Parathyroid adenoma (tissue), 2 donors: ENCODE results near the gene ZNF879.

Experiments
- H2AFZ ChIP-seq: fragments of 300-600 bp; sonication (generic); one replicate; pipeline ENCODE4 v1.7.0; 2017; ENCODE audit warnings: antibody characterized with exemption, mild to moderate bottlenecking
- H3K27ac ChIP-seq: fragments of 300-600 bp; sonication (generic); one replicate; pipeline ENCODE4 v1.7.0; 2017
- H3K27me3 ChIP-seq: fragments of 300-600 bp; sonication (generic); one replicate; pipeline ENCODE4 v1.7.0; 2017; ENCODE audit warnings: low read length; ENCODE audit not compliant: control insufficient read depth, insufficient read depth
- H3K36me3 ChIP-seq: fragments of 300-600 bp; sonication (generic); one replicate; pipeline ENCODE4 v1.7.0; 2017; ENCODE audit warnings: low read length; ENCODE audit not compliant: control insufficient read depth, insufficient read depth
- H3K4me1 ChIP-seq: fragments of 300-600 bp; sonication (generic); one replicate; pipeline ENCODE4 v1.7.0; 2017; ENCODE audit warnings: control low read depth
- H3K4me2 ChIP-seq: fragments of 300-600 bp; sonication (generic); one replicate; pipeline ENCODE4 v1.7.0; 2017; ENCODE audit warnings: low read length
- H3K4me3 ChIP-seq: fragments of 300-600 bp; sonication (generic); one replicate; pipeline ENCODE4 v1.7.0; 2017; ENCODE audit warnings: low read depth, low read length
- H3K79me2 ChIP-seq: fragments of 300-600 bp; sonication (generic); one replicate; pipeline ENCODE4 v1.7.0; 2017; ENCODE audit warnings: control low read depth
- H3K9ac ChIP-seq: fragments of 300-600 bp; sonication (generic); one replicate; pipeline ENCODE4 v1.7.0; 2017; ENCODE audit warnings: mild to moderate bottlenecking
- H3K9me3 ChIP-seq: fragments of 300-600 bp; sonication (generic); one replicate; pipeline ENCODE4 v1.7.0; 2017; ENCODE audit warnings: low read length; ENCODE audit not compliant: control insufficient read depth
- TF ChIP-seq, protein P1 (sequence below): fragments of 300-600 bp; sonication (generic); IDR thresholded peaks from one replicate; pipeline ENCODE4 v1.7.0; 2017; ENCODE audit warnings: antibody characterized with exemption, mild to moderate bottlenecking
- donor health status: primary hyperparathyroidism.

Gene ZNF879

GRCh38 chr5:178993955-178994579 lies 29.5 kb upstream of the ZNF879 start:
- TF ChIP-seq, protein P1, sequence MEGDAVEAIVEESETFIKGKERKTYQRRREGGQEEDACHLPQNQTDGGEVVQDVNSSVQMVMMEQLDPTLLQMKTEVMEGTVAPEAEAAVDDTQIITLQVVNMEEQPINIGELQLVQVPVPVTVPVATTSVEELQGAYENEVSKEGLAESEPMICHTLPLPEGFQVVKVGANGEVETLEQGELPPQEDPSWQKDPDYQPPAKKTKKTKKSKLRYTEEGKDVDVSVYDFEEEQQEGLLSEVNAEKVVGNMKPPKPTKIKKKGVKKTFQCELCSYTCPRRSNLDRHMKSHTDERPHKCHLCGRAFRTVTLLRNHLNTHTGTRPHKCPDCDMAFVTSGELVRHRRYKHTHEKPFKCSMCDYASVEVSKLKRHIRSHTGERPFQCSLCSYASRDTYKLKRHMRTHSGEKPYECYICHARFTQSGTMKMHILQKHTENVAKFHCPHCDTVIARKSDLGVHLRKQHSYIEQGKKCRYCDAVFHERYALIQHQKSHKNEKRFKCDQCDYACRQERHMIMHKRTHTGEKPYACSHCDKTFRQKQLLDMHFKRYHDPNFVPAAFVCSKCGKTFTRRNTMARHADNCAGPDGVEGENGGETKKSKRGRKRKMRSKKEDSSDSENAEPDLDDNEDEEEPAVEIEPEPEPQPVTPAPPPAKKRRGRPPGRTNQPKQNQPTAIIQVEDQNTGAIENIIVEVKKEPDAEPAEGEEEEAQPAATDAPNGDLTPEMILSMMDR, result no peak
- Histone ChIP-seq H2AFZ (no peak overlapping the region), H3K4me2 (no peak overlapping the region), H3K27me3 (no peaks in the 10 kb centered on the region), H3K79me2 (no peaks in the 10 kb centered on the region), H3K4me1 (no peaks in the 10 kb centered on the region), H3K4me3 (no peak overlapping the region), H3K9me3 (no peaks in the 10 kb centered on the region), H3K9ac (no peak overlapping the region), H3K36me3 (no peaks in the 10 kb centered on the region), H3K27ac (no peak overlapping the region)

- Histone ChIP-seq H3K27me3 (no peaks in the 10 kb centered on the region), H2AFZ (no peak within 1 kb of the TSS), H3K9ac (no peak within 1 kb of the TSS), H3K4me1 (no peaks in the 10 kb centered on the region), H3K27ac (no peak within 1 kb of the TSS), H3K4me2 (no peak within 1 kb of the TSS), H3K36me3 (no peaks in the 10 kb centered on the region), H3K4me3 (no peak within 1 kb of the TSS), H3K79me2 (no peaks in the 10 kb centered on the region), H3K9me3 (no peaks in the 10 kb centered on the region)
- TF ChIP-seq, protein P1, result no peak
Measured at GRCh38 chr5:178994580-178995340, 28.8 kb upstream of the ZNF879 start, which contains the start of gene GRM6. Gene GRM6, minus strand, starts transcription at chr5:178995320. Its CDS starts 376 bp downstream, at chr5:178994944.

GRCh38 chr5:178995341-178995690 lies 28.3 kb upstream of the ZNF879 start:
- H3K36me3 ChIP-seq, result no peaks in the 10 kb centered on the region
- H3K27me3 ChIP-seq, result no peaks in the 10 kb centered on the region
- TF ChIP-seq, protein P1, result no peak

DNA sequence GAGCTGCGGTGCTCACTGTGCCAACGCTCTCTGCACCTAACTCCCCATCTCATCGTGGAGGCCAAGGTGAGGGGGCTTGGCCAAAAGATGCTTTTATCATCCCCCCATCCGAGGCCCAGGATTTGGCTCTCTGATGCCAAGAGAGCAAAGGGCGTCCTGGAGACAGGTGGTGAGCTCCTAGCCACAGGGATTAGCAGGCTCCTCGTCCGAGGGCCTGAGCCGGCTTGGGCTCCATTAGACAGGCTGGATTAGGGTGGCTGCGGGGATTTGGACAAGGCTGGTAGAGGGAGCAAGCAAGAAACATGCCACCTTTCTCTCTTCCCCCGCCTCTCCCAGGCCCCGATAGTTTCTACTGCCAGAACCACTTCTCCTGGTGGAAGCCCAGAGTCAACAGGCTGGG lies 27.4 kb upstream of the ZNF879 start:
- Histone ChIP-seq H3K4me2 (no peak overlapping the region), H3K79me2 (no peaks in the 10 kb centered on the region), H3K27me3 (no peaks in the 10 kb centered on the region), H3K9me3 (no peaks in the 10 kb centered on the region), H3K4me3 (no peak overlapping the region), H3K4me1 (no peaks in the 10 kb centered on the region), H3K36me3 (no peaks in the 10 kb centered on the region), H3K9ac (no peak overlapping the region), H2AFZ (no peak overlapping the region), H3K27ac (no peak overlapping the region)
- TF ChIP-seq, protein P1, result no peak

More at GRCh38 chr5:178995341-178995690, 28.3 kb upstream of the ZNF879 start:
- Histone ChIP-seq H2AFZ (no peak overlapping the region), H3K27ac (no peak overlapping the region), H3K9me3 (no peaks in the 10 kb centered on the region), H3K4me2 (no peak overlapping the region), H3K79me2 (no peaks in the 10 kb centered on the region), H3K4me1 (no peaks in the 10 kb centered on the region), H3K4me3 (no peak overlapping the region), H3K9ac (no peak overlapping the region)
